GM12801 (cell line): ENCODE data around the gene UTP25.

ENCODE experiments used
- TF ChIP-seq, protein P1 (sequence below): IDR thresholded peaks from one replicate; pipeline ENCODE4 v1.5.1; 2011; ENCODE audit warnings: control low read depth; ENCODE audit not compliant: insufficient read length; ENCODE audit errors: extremely low read depth

UTP25 gene

DNA sequence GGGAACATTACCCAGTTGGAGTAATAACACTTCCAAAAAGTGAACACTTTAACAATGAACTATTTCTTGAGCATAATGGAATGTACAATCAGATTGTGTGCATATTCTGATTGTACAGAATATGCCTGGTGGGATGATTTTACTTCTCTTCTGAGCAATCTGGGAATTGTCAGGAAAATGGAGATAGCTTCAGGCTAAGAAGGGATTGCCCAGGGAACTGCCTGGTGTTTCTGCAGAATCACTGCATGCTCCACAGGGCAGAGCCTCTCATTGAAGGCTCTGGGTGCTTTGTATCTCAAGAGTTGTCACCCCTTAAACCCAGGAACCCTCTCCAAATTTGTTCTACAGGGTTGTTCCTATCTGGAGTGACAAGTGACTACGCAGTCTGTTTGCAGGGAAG, 51.2 kb downstream of the UTP25 start:
- TF ChIP-seq, protein P1, sequence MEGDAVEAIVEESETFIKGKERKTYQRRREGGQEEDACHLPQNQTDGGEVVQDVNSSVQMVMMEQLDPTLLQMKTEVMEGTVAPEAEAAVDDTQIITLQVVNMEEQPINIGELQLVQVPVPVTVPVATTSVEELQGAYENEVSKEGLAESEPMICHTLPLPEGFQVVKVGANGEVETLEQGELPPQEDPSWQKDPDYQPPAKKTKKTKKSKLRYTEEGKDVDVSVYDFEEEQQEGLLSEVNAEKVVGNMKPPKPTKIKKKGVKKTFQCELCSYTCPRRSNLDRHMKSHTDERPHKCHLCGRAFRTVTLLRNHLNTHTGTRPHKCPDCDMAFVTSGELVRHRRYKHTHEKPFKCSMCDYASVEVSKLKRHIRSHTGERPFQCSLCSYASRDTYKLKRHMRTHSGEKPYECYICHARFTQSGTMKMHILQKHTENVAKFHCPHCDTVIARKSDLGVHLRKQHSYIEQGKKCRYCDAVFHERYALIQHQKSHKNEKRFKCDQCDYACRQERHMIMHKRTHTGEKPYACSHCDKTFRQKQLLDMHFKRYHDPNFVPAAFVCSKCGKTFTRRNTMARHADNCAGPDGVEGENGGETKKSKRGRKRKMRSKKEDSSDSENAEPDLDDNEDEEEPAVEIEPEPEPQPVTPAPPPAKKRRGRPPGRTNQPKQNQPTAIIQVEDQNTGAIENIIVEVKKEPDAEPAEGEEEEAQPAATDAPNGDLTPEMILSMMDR: no peak

DNA sequence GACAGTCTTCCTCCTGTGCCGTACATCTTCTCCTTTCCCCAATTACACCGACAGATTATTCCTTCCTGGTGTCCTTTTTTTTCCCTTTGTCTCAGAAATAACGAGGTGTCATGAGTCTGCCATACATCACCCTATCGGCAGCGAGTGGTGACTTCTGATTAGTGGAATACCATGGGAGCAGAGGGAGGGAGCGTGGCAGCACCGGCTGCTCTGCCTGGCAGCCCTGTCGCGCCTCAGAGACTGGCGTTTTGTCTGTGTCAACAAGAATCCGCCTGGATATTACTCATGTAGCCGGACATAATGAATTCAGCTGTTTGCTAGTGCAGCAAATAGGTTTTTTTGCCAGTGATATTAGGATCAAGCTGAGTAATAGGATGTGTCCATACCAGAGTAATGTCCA, 51.8 kb downstream of the UTP25 start:
- TF ChIP-seq, protein P1: no peak

DNA sequence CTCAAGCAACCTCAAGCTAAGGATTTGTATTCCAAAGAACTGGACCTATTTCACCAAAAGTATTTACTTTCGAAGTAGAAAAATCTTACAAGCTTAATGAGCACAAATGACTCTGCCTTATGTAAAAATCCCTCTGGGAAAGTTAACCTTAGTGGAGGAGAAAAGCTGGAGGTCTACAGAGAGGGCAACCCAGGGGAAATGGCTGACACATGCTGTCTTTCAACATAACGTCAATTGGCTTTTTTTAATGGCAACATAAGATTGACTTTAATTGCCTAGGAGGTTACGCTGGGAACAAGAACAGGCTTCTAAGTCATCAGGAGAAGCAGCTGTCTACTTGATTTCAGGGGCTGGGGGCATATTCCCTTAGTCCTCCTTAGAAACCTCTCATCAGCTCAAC, 52.3 kb downstream of the UTP25 start:
- TF ChIP-seq, protein P1: no peak

DNA sequence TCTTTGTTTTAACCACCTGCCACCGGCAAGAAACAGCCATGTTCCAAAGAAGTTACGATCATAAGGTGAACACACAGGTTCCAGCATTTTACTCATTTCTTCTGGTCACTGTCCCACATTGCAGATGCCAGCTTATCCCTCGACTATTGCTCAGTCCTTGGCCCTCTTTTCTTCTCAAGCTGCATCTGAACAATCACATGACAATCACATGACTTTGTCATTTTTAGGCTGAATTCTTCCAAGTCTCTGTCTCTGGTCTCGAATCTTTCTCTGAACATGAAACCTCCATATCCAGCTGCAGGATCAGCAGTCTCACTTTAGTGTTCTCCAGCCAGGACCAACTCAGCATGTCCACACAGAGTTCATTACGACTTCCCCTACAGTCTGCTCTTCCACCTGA, 53.8 kb downstream of the UTP25 start:
- TF ChIP-seq, protein P1: no peak

DNA sequence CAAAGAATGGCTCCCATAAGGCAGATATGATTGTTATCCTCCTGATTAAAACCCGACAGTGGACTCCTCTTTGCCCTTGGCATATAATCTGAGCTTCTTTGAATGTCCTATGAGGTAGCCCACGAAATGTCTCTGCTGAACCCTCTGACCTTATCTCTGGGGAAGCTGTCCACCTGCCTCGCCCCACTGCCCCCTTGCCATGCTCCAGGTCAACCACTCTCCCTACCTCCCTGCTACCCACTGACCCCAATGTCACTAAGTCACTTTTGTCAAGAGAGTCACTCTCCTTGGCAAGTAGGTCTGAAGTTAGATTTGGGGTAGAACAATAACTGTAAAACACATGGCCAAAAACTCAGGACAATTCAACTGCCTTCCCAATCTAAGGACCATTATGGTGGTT, 54.5 kb downstream of the UTP25 start:
- TF ChIP-seq, protein P1: no peak

DNA sequence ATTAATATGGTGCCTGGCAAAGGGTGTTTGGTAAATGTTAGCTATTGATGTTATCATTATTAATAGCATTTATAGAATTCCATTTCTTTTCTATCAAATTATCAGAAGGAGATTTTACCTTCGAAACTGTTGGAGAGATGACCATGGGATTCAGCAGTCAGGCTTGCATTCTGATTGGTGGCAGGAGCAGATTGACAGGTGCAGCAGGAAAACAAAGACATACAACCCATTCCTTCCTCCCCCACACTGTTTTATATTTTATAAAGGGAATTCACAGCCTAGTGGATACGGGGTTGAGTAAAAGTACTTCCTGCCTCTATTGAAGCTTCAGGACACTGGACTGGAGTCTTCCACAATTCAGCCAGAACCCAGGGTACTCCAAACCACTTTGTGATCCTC, 55.2 kb downstream of the UTP25 start:
- TF ChIP-seq, protein P1: no peak

DNA sequence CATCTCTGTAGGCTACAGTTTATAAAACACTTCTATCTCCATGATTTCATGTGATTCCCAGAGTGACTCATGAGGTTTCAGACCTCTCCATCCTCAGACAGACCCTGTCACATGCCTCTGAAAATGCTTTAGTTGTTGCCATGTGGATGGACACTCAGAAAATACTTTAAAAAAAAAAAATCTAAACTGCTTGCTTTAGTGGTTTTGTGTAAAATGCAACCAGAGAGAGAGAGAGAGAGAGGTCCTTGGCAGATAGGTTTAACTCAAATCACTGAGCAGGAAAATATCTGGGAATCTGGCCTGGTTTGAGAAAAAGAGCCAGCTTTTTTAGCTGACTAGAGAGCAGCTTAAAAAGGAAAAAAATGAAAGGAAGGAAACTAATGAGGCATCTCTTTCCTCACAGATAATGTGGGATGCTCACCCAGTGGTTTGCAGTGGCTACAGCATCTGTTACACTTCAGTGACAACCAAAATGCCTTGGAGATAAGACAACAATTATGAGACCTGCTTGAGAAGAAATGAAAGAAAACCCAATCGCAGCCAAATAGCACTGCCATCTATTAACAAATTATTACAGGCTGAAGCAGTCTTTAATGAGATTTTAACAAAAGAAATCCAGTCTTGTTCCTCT, 55.7 kb downstream of the UTP25 start:
- TF ChIP-seq, protein P1: no peak
